GM23248 (cell line): Measurements from ENCODE around the gene GLT6D1. TPM values are rescaled to one million over a fixed set of nuclear protein-coding genes. Genes with fewer than 3 reads are reported as not detected.
"Not testable (repeated sequence)": the region's sequence is repeated elsewhere in the genome, so short reads cannot be mapped to it uniquely, and the experiment has no call there.

Experiments
- DNase-seq: peaks from one replicate; pipeline ENCODE4 v3.0.0-alpha.2; 2015
- H2AFZ ChIP-seq: fragments of 200-600 bp; sonication (generic); 2 replicates; pipeline ENCODE4 v1.6.1; 2016; ENCODE audit warnings: antibody characterized with exemption
- H3F3A ChIP-seq: fragments of 200-600 bp; sonication (generic); 2 replicates; pipeline ENCODE4 v1.6.1; 2016; ENCODE audit warnings: mild to moderate bottlenecking, antibody characterized with exemption, mixed run types; ENCODE audit not compliant: insufficient read depth
- H3K27ac ChIP-seq: fragments of 200-600 bp; sonication (generic); 2 replicates; pipeline ENCODE4 v1.5.1; 2016; ENCODE audit warnings: mild to moderate bottlenecking
- H3K27me3 ChIP-seq: fragments of 200-600 bp; sonication (generic); replicated peaks from 2 replicates; pipeline ENCODE4 v1.6.1; 2016; ENCODE audit warnings: mild to moderate bottlenecking; ENCODE audit not compliant: insufficient read depth
- H3K36me3 ChIP-seq: fragments of 200-600 bp; sonication (generic); 2 replicates; pipeline ENCODE4 v1.6.1; 2016; ENCODE audit warnings: low read depth, mild to moderate bottlenecking
- H3K4me1 ChIP-seq: fragments of 200-600 bp; sonication (generic); 2 replicates; pipeline ENCODE4 v1.6.1; 2016; ENCODE audit warnings: mild to moderate bottlenecking; ENCODE audit not compliant: insufficient read depth
- H3K4me2 ChIP-seq: fragments of 200-600 bp; sonication (generic); one replicate; pipeline ENCODE4 v1.6.1; 2016; ENCODE audit warnings: mild to moderate bottlenecking; ENCODE audit not compliant: unreplicated experiment
- H3K4me3 ChIP-seq: fragments of 200-600 bp; sonication (generic); 2 replicates; pipeline ENCODE4 v1.5.1; 2016; ENCODE audit warnings: mild to moderate bottlenecking
- H3K79me2 ChIP-seq: fragments of 200-600 bp; sonication (generic); 2 replicates; pipeline ENCODE4 v1.6.1; 2016; ENCODE audit warnings: mild to moderate bottlenecking; ENCODE audit not compliant: insufficient read depth
- H3K9ac ChIP-seq: fragments of 200-600 bp; sonication (generic); 2 replicates; pipeline ENCODE4 v1.6.1; 2016; ENCODE audit warnings: mild to moderate bottlenecking
- H3K9me2 ChIP-seq: fragments of 200-600 bp; sonication (generic); 2 replicates; pipeline ENCODE4 v1.6.1; 2016; ENCODE audit warnings: mixed run types, mild to moderate bottlenecking, moderate library complexity; ENCODE audit not compliant: insufficient read depth
- H3K9me3 ChIP-seq: fragments of 200-600 bp; sonication (generic); one replicate; pipeline ENCODE4 v1.6.1; 2017; ENCODE audit warnings: low read depth
- H4K20me1 ChIP-seq: fragments of 200-600 bp; sonication (generic); 2 replicates; pipeline ENCODE4 v1.6.0; 2016; ENCODE audit not compliant: insufficient read depth
- EZH2 ChIP-seq: fragments of 200-600 bp; sonication (generic); IDR thresholded peaks from 2 replicates; pipeline ENCODE4 v1.6.1; 2018; ENCODE audit warnings: antibody characterized with exemption, mild to moderate bottlenecking; ENCODE audit not compliant: insufficient read depth, poor library complexity, severe bottlenecking
- EZH2phosphoT487 ChIP-seq: fragments of 200-600 bp; sonication (generic); IDR thresholded peaks from 2 replicates; pipeline ENCODE4 v1.6.1; 2018; ENCODE audit warnings: antibody characterized with exemption, moderate library complexity, mild to moderate bottlenecking, low read depth; ENCODE audit not compliant: insufficient read depth
- WGBS, 2 experiments: methylation state at CpG; one replicate each; pipeline ENCODE4 v1.1.6; 2015 to 2017; ENCODE audit warnings: low lambda C conversion rate in 2 of 2, low coverage in 1 of 2; ENCODE audit errors: missing lambda C conversion rate in 2 of 2; 5-methylcytosine and 5-hydroxymethylcytosine counted together
- in situ Hi-C: fragments of 300-500 bp; cut with MboI; formaldehyde crosslinking; loops from 2 replicates; pipeline ENCODE4 v1.15.0; 2020
- polyA plus RNA-seq: library from polyadenylated mRNA; unstranded; fragments of >200 nt; fragmentation: Nextera tagmentation; extraction: Ambion mirVana; gene quantifications from 2 replicates; pipeline ENCODE4 v1.2.1, GENCODE V29; 2016
- total RNA-seq: library from RNA; depleted of rRNA; stranded (reverse); fragments of >200 nt; shearing (Covaris generic); gene quantifications from 2 replicates; pipeline ENCODE4 v1.2.3, GENCODE V29; 2014

Gene GLT6D1
- total and polyA plus RNA-seq, 2 experiments from 2014 or later: not detected

DNA sequence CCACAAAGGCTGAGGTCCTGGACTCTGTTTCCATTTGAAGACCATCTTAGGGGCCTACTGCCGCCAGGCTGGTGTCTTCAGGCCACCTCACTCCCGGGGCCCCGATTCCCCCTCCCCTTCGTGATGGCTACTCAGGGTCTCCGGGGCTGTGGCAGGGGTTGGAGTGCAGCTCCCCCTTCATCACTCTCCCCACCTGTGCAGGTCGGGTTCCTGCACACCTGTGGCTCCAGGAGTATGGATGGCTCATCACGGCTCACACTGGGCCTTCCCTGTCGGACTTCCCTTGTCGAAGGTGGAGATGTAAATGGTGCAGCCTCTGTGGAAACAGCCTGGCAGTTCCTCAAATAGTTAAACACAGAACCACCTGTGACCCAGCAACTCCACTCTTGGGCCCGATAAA lies 35.6 kb upstream of the GLT6D1 start:
- H3K4me1 ChIP-seq: no peaks in the 10 kb centered on the region
- no peaks in the 10 kb centered on the region for H3K79me2 ChIP-seq
- H3K9me2 ChIP-seq: no peaks in the 10 kb centered on the region
- in situ Hi-C loops: no loop called here
- WGBS, 2 experiments: 38 to 39% methylated on average over 10 of the region's 10 CpGs
- H3K4me2 ChIP-seq: no peak overlapping the region
- DNase-seq: no peak
- no peaks in the 10 kb centered on the region for H3F3A ChIP-seq
- H3K27ac ChIP-seq: no peak overlapping the region
- H4K20me1 ChIP-seq: no peaks in the 10 kb centered on the region
- peaks cover 7% of the 10 kb centered on the region; the same call in 1 of the 2 replicates for H3K27me3 ChIP-seq
- TF ChIP-seq EZH2phosphoT487 (no peak), EZH2 (no peak)
- no peak overlapping the region for H2AFZ ChIP-seq
- no peak overlapping the region for H3K4me3 ChIP-seq
- H3K9ac ChIP-seq: no peak overlapping the region
- no peaks in the 10 kb centered on the region for H3K9me3 ChIP-seq
- H3K36me3 ChIP-seq: no peaks in the 10 kb centered on the region

DNA sequence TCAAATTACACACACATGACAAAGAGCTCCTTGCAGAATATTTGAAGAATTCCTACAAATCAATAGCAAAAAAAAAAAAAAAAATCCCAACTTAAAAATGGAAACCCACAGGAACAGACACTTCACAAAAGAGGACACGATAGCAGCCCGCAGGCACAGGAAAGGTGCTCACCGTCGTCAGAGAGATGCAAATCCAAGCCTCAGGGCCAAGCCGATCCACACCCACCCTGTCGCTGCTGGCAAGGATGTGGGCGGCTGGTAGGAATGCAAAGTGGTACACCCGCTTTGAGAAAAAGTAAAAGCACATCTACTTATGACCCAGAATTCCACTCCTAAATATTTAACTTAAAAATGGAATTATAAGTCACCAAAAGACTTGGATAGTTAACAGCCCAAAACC lies 34.6 kb upstream of the GLT6D1 start:
- Histone ChIP-seq H4K20me1 (no peaks in the 10 kb centered on the region), H2AFZ (no peak overlapping the region), H3K4me1 (no peaks in the 10 kb centered on the region), H3K4me3 (no peak overlapping the region), H3K27me3 (peaks cover 7% of the 10 kb centered on the region; the same call in 1 of the 2 replicates), H3K9me3 (no peaks in the 10 kb centered on the region), H3K4me2 (no peak overlapping the region), H3K36me3 (no peaks in the 10 kb centered on the region), H3K79me2 (no peaks in the 10 kb centered on the region), H3K9ac (no peak overlapping the region), H3K9me2 (no peaks in the 10 kb centered on the region), H3K27ac (no peak overlapping the region), H3F3A (no peaks in the 10 kb centered on the region)
- no peak for DNase-seq
- TF ChIP-seq EZH2: no peak
- 73% methylated on average over 8 of the region's 8 CpGs for WGBS, 2 experiments
- in situ Hi-C loops: no loop called here

DNA sequence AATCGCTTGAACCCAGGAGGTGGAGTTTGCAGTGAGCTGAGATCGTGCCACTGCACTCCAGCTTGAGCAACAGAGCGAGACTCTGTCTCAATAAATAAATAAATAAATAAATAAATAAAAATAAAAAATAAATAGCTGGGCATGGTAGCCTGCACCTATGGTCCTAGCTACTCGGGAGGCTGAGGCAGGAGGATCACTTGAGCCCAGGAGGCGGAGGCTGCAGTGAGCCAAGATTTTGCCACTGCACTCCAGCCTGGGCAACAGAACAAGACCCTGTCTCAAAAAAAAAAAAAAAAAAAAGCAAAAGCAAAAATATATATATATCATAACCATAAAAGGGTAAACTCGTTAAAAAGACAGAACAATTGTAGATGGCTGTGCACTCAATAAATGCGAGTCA lies 33.4 kb upstream of the GLT6D1 start:
- H3K9me3 ChIP-seq, H3K4me3 ChIP-seq, H3K79me2 ChIP-seq, DNase-seq, H3K4me1 ChIP-seq, H4K20me1 ChIP-seq, in situ Hi-C loops, H3K36me3 ChIP-seq, H3K27ac ChIP-seq, H3K4me2 ChIP-seq, H3K27me3 ChIP-seq, H3K9ac ChIP-seq, H2AFZ ChIP-seq, H3F3A ChIP-seq, H3K9me2 ChIP-seq: not testable (repeated sequence)
- 42 to 47% methylated on average over 7 of the region's 7 CpGs for WGBS, 2 experiments

DNA sequence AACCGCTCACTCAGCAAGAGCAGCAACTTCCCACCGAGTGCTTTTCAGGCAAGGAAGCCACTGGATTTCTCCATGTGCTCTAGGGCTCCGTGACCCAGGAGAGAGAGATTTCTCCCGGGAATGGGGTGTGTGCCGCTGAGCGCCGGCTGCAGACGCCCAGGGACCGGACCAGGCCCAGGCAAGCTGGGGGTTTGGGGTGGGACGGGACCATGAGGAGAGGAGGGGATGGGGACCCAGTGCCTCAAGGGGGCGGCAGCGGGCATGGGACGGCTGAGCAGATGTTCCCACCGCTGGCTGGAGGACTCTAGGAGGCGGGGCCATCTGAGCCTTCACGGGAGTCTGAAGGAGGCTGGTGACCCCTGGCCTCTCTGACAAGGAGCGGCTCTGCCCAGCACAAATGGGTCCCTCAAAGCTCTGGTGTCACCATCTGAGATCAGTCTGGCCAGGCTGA lies 32.3 kb upstream of the GLT6D1 start:
- H3K4me2 ChIP-seq: no peak overlapping the region
- TF ChIP-seq EZH2phosphoT487: no peak
- TF ChIP-seq EZH2: no peak
- in situ Hi-C loops: no loop called here
- no peak for DNase-seq
- WGBS, 2 experiments: 36 to 38% methylated on average over 9 to 17 of the region's 17 CpGs
- no peaks in the 10 kb centered on the region for H3K36me3 ChIP-seq
- H2AFZ ChIP-seq: no peak overlapping the region
- H3K4me1 ChIP-seq: no peaks in the 10 kb centered on the region
- H3K79me2 ChIP-seq: no peaks in the 10 kb centered on the region
- H4K20me1 ChIP-seq: no peaks in the 10 kb centered on the region
- no peaks in the 10 kb centered on the region for H3K9me3 ChIP-seq
- H3K27me3 ChIP-seq: peaks cover 7% of the 10 kb centered on the region; the same call in 1 of the 2 replicates
- no peak overlapping the region for H3K9ac ChIP-seq
- H3K4me3 ChIP-seq: no peak overlapping the region
- H3K9me2 ChIP-seq: no peaks in the 10 kb centered on the region
- no peak overlapping the region for H3K27ac ChIP-seq
- H3F3A ChIP-seq: no peaks in the 10 kb centered on the region
